Measurements from ENCODE around the gene EFHC2.

The EFHC2 gene

GRCh38 chrX:44343412-44344141, at the start of gene EFHC2:
TSS of gene EFHC2 (minus strand) at chrX:44343672. CDS start at chrX:44343588, 84 bp downstream.
- no peaks in the 10 kb centered on the region for H3K27me3 ChIP-seq (ENCODE audit: control insufficient read depth, insufficient read depth, low read length)
- H3K36me3 ChIP-seq (ENCODE audit: control insufficient read depth, insufficient read depth, low read length), result no peaks in the 10 kb centered on the region
- peak within 1 kb of the TSS; percentile 73 for H3K9ac ChIP-seq (ENCODE audit: low read length)
- peak within 1 kb of the TSS; percentile 36 for H3K4me3 ChIP-seq (ENCODE audit: low read length)
- no peaks in the 10 kb centered on the region for H3K9me3 ChIP-seq (ENCODE audit: control insufficient read depth, low read length)
- no peaks in the 10 kb centered on the region for H3K4me1 ChIP-seq (ENCODE audit: control insufficient read depth, insufficient read depth, low read length)

- Histone ChIP-seq H3K4me1 (ENCODE audit: control insufficient read depth, insufficient read depth, low read length) (no peaks in the 10 kb centered on the region), H3K4me3 (ENCODE audit: low read length) (no peak overlapping the region), H3K36me3 (ENCODE audit: control insufficient read depth, insufficient read depth, low read length) (no peaks in the 10 kb centered on the region), H3K27me3 (ENCODE audit: control insufficient read depth, insufficient read depth, low read length) (no peaks in the 10 kb centered on the region), H3K9me3 (ENCODE audit: control insufficient read depth, low read length) (no peaks in the 10 kb centered on the region), H3K9ac (ENCODE audit: low read length) (no peak overlapping the region)
Measured at GRCh38 chrX:44392767-44393166, 49.3 kb upstream of the EFHC2 start.

- H3K27me3 ChIP-seq (ENCODE audit: control insufficient read depth, insufficient read depth, low read length), result no peaks in the 10 kb centered on the region
- no peaks in the 10 kb centered on the region for H3K4me1 ChIP-seq (ENCODE audit: control insufficient read depth, insufficient read depth, low read length)
- H3K9me3 ChIP-seq (ENCODE audit: control insufficient read depth, low read length), result no peaks in the 10 kb centered on the region
- no peak overlapping the region for H3K9ac ChIP-seq (ENCODE audit: low read length)
- no peaks in the 10 kb centered on the region for H3K36me3 ChIP-seq (ENCODE audit: control insufficient read depth, insufficient read depth, low read length)
- H3K4me3 ChIP-seq (ENCODE audit: low read length), result no peak overlapping the region
Measured at GRCh38 chrX:44384688-44385338, 41.3 kb upstream of the EFHC2 start.

GRCh38 chrX:44382871-44383270, 39.4 kb upstream of the EFHC2 start:
- Histone ChIP-seq H3K4me1 (ENCODE audit: control insufficient read depth, insufficient read depth, low read length) (no peaks in the 10 kb centered on the region), H3K36me3 (ENCODE audit: control insufficient read depth, insufficient read depth, low read length) (no peaks in the 10 kb centered on the region), H3K27me3 (ENCODE audit: control insufficient read depth, insufficient read depth, low read length) (no peaks in the 10 kb centered on the region), H3K9me3 (ENCODE audit: control insufficient read depth, low read length) (no peaks in the 10 kb centered on the region), H3K9ac (ENCODE audit: low read length) (no peak overlapping the region), H3K4me3 (ENCODE audit: low read length) (no peak overlapping the region)

GRCh38 chrX:44352758-44353157, 9.3 kb upstream of the EFHC2 start:
- Histone ChIP-seq H3K9ac (ENCODE audit: low read length) (no peak overlapping the region), H3K4me3 (ENCODE audit: low read length) (no peak overlapping the region), H3K27me3 (ENCODE audit: control insufficient read depth, insufficient read depth, low read length) (no peaks in the 10 kb centered on the region), H3K4me1 (ENCODE audit: control insufficient read depth, insufficient read depth, low read length) (no peaks in the 10 kb centered on the region), H3K9me3 (ENCODE audit: control insufficient read depth, low read length) (no peaks in the 10 kb centered on the region), H3K36me3 (ENCODE audit: control insufficient read depth, insufficient read depth, low read length) (no peaks in the 10 kb centered on the region)

GRCh38 chrX:44349561-44349960, 6.1 kb upstream of the EFHC2 start:
- Histone ChIP-seq H3K4me1 (ENCODE audit: control insufficient read depth, insufficient read depth, low read length) (no peaks in the 10 kb centered on the region), H3K9me3 (ENCODE audit: control insufficient read depth, low read length) (no peaks in the 10 kb centered on the region), H3K9ac (ENCODE audit: low read length) (no peak overlapping the region), H3K36me3 (ENCODE audit: control insufficient read depth, insufficient read depth, low read length) (no peaks in the 10 kb centered on the region), H3K4me3 (ENCODE audit: low read length) (no peak overlapping the region), H3K27me3 (ENCODE audit: control insufficient read depth, insufficient read depth, low read length) (no peaks in the 10 kb centered on the region)

GRCh38 chrX:44344687-44345086, 1.2 kb upstream of the EFHC2 start:
- H3K27me3 ChIP-seq (ENCODE audit: control insufficient read depth, insufficient read depth, low read length), result no peaks in the 10 kb centered on the region
- H3K4me1 ChIP-seq (ENCODE audit: control insufficient read depth, insufficient read depth, low read length), result no peaks in the 10 kb centered on the region
- H3K4me3 ChIP-seq (ENCODE audit: low read length), result no peak overlapping the region

GRCh38 chrX:44344194-44344593, 722 bp upstream of the EFHC2 start:
- no peaks in the 10 kb centered on the region for H3K4me1 ChIP-seq (ENCODE audit: control insufficient read depth, insufficient read depth, low read length)
- no peaks in the 10 kb centered on the region for H3K9me3 ChIP-seq (ENCODE audit: control insufficient read depth, low read length)
- no peaks in the 10 kb centered on the region for H3K36me3 ChIP-seq (ENCODE audit: control insufficient read depth, insufficient read depth, low read length)
- peak overlapping the region; percentile 73 for H3K9ac ChIP-seq (ENCODE audit: low read length)
- H3K27me3 ChIP-seq (ENCODE audit: control insufficient read depth, insufficient read depth, low read length), result no peaks in the 10 kb centered on the region
- H3K4me3 ChIP-seq (ENCODE audit: low read length), result peak overlapping the region; percentile 36

More at GRCh38 chrX:44344687-44345086, 1.2 kb upstream of the EFHC2 start:
- H3K9me3 ChIP-seq (ENCODE audit: control insufficient read depth, low read length), result no peaks in the 10 kb centered on the region
- H3K9ac ChIP-seq (ENCODE audit: low read length), result no peak overlapping the region
- no peaks in the 10 kb centered on the region for H3K36me3 ChIP-seq (ENCODE audit: control insufficient read depth, insufficient read depth, low read length)

- no peaks in the 10 kb centered on the region for H3K4me1 ChIP-seq (ENCODE audit: control insufficient read depth, insufficient read depth, low read length)
- H3K27me3 ChIP-seq (ENCODE audit: control insufficient read depth, insufficient read depth, low read length), result no peaks in the 10 kb centered on the region
- no peak overlapping the region for H3K4me3 ChIP-seq (ENCODE audit: low read length)
- no peaks in the 10 kb centered on the region for H3K9me3 ChIP-seq (ENCODE audit: control insufficient read depth, low read length)
- no peaks in the 10 kb centered on the region for H3K36me3 ChIP-seq (ENCODE audit: control insufficient read depth, insufficient read depth, low read length)
- H3K9ac ChIP-seq (ENCODE audit: low read length), result peak overlapping the region; percentile 73
Measured at GRCh38 chrX:44342866-44343265, 606 bp downstream of the EFHC2 start.

GRCh38 chrX:44338361-44338760, 5.1 kb downstream of the EFHC2 start:
- Histone ChIP-seq H3K9me3 (ENCODE audit: control insufficient read depth, low read length) (no peaks in the 10 kb centered on the region), H3K27me3 (ENCODE audit: control insufficient read depth, insufficient read depth, low read length) (no peaks in the 10 kb centered on the region), H3K9ac (ENCODE audit: low read length) (no peak overlapping the region), H3K4me3 (ENCODE audit: low read length) (no peak overlapping the region), H3K36me3 (ENCODE audit: control insufficient read depth, insufficient read depth, low read length) (no peaks in the 10 kb centered on the region), H3K4me1 (ENCODE audit: control insufficient read depth, insufficient read depth, low read length) (no peaks in the 10 kb centered on the region)

- H3K9me3 ChIP-seq (ENCODE audit: control insufficient read depth, low read length), result no peaks in the 10 kb centered on the region
- H3K4me3 ChIP-seq (ENCODE audit: low read length), result no peak overlapping the region
- H3K27me3 ChIP-seq (ENCODE audit: control insufficient read depth, insufficient read depth, low read length), result no peaks in the 10 kb centered on the region
- no peak overlapping the region for H3K9ac ChIP-seq (ENCODE audit: low read length)
- no peaks in the 10 kb centered on the region for H3K4me1 ChIP-seq (ENCODE audit: control insufficient read depth, insufficient read depth, low read length)
- H3K36me3 ChIP-seq (ENCODE audit: control insufficient read depth, insufficient read depth, low read length), result no peaks in the 10 kb centered on the region
Measured at GRCh38 chrX:44332437-44332836, 11.0 kb downstream of the EFHC2 start.

- Histone ChIP-seq H3K9me3 (ENCODE audit: control insufficient read depth, low read length) (no peaks in the 10 kb centered on the region), H3K4me3 (ENCODE audit: low read length) (no peak overlapping the region), H3K9ac (ENCODE audit: low read length) (no peak overlapping the region), H3K36me3 (ENCODE audit: control insufficient read depth, insufficient read depth, low read length) (no peaks in the 10 kb centered on the region), H3K27me3 (ENCODE audit: control insufficient read depth, insufficient read depth, low read length) (no peaks in the 10 kb centered on the region), H3K4me1 (ENCODE audit: control insufficient read depth, insufficient read depth, low read length) (no peaks in the 10 kb centered on the region)
Measured at GRCh38 chrX:44330227-44330626, 13.2 kb downstream of the EFHC2 start.
